NCI-H748 (cell line): ENCODE data around the gene SCN2B.

ENCODE experiments used
- DNase-seq: peaks from one replicate; lab custom pipeline; 2025; ENCODE audit not compliant: unreplicated experiment; lab: John Stamatoyannopoulos, UW

Gene SCN2B

GRCh38 chr11:118175993-118176777 is at the start of gene SCN2B:
TSS of gene SCN2B (minus strand) at chr11:118176639. CDS start at chr11:118176431, 208 bp downstream.
- DNase-seq: no peak

- DNase-seq: no peak
Measured at GRCh38 chr11:118224511-118225188, 48.2 kb upstream of the SCN2B start, which contains the start of gene JAML. TSS of gene JAML (minus strand) at chr11:118225011. CDS start at chr11:118214866, 10,145 bp downstream.

DNA sequence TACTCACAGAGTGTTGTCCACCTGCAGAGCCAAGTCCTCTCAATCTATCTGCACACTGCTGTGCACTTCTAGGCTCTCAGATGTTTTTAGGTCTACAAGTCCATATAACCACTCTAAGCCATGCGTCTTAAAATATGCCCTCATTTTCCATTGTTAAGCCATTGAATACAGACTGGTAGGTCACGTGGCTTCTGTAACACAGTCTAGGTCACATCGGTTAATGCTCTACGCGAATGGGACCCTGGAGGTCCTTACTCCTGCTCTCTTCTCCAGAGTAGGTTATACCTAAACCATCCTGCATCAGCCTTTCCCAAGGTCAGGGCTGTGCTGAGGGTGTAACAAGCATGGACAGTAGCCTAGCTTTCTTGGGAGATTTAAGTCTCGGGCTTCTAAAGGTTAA is 47.6 kb upstream of the SCN2B start:
- DNase-seq: no peak

DNA sequence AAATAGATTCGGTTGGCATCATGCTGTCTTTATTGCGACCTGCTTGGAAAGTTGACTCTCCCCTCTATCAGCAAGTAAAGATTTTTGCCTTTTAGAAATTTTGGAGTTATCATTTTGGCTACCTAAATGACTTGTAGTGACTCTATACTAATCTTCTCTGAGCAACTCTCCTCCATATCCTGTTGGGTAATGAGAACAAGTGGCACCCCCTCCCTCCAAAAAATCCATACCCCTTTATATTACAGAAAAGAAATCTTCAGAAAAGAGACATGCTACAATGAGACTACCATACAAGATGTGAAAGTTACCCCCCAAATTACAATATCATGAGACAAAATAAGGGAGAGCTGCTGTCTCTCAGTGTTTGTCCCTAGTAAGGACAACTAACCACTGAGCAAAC is 47.1 kb upstream of the SCN2B start:
- DNase-seq: no peak

- no peak for DNase-seq
Measured at GRCh38 chr11:118222437-118222836, 46.0 kb upstream of the SCN2B start.

DNA sequence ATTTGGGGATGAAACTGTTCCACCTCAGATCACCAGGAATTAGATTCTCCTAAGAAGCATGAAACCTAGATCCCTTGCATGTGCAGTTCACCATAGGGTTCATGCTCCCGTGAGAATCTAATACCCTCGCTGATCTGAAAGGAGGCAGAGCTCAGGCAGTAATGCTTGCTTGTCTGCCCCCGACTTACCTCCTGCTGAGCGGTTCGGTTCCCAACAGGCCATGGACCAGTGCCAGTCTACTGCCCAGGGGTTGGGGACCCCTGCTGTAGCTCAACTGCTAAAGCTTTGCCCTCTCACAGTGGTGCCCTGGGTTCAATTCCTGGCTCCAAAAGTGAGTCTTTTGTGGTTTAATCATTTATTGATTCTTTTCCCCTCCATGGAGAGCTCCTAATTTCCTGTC is 45.0 kb upstream of the SCN2B start:
- no peak for DNase-seq

GRCh38 chr11:118219732-118220131 is 43.3 kb upstream of the SCN2B start:
- no peak for DNase-seq

DNA sequence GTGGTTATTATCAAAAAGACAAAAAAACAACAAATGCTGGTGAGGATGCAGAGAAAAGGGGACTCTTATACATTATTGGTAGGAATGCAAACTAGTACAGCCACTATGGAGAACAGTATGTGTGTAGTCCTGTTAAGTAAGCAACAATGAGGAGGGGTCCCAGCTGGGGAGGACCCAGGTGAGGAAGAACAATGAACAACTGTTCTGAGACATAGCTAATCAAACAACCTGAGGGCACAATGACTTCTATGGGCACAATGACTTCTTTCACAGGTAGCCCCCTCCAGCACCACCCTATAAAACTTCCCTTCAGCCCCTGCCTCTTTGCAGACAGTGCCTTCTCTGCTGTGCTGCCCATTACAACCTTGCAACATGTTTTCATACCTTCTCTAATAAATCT is 42.8 kb upstream of the SCN2B start:
- DNase-seq: no peak

- DNase-seq: no peak
Measured at GRCh38 chr11:118217575-118217974, 41.1 kb upstream of the SCN2B start.

GRCh38 chr11:118216621-118217481 is 40.4 kb upstream of the SCN2B start:
- DNase-seq: no peak

DNA sequence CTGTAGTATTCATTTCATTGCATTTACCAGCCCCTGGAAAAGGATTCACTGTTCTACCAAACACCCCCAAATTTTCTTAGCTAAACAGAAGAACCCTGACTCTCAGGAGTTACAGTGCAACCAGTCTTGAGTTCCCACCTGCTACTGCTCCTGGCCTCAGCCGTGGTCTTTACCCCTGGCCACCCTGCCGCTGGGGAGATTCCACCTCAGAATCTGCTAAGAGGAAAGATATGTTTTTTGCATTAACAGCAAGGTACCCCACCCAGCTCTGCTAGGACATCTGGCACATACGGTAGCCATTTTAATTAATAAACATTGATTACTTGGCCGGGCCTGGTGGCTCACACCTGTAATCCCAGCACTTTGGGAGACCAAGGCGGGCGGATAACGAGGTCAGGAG is 39.3 kb upstream of the SCN2B start:
- DNase-seq: no peak

GRCh38 chr11:118215262-118215661 is 38.8 kb upstream of the SCN2B start:
- no peak for DNase-seq

- DNase-seq: no peak
Measured at GRCh38 chr11:118214210-118214914, 37.9 kb upstream of the SCN2B start.

GRCh38 chr11:118213781-118214180 is 37.3 kb upstream of the SCN2B start:
- no peak for DNase-seq

- DNase-seq: no peak
Measured at GRCh38 chr11:118213201-118213600, 36.8 kb upstream of the SCN2B start.

DNA sequence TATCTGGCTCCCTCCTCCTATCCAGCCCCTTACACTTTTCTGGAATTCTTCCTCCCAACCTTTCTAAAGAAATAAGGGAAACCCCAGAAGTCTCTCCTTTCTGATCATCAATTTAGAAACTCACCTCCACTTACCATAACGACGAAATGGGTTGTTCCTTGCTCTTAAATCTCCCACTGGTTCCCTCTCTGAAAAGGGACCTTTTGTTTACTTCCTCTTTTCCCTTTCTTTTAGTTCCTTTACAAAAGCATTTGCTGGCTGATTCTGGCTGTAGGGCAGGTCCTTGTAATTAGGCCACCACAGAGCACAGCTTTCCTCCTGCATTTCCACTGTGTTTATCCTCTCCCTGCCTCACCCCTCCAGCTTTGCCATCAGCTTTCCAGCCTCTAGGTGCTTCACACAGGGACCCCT is 36.3 kb upstream of the SCN2B start:
- no peak for DNase-seq

DNA sequence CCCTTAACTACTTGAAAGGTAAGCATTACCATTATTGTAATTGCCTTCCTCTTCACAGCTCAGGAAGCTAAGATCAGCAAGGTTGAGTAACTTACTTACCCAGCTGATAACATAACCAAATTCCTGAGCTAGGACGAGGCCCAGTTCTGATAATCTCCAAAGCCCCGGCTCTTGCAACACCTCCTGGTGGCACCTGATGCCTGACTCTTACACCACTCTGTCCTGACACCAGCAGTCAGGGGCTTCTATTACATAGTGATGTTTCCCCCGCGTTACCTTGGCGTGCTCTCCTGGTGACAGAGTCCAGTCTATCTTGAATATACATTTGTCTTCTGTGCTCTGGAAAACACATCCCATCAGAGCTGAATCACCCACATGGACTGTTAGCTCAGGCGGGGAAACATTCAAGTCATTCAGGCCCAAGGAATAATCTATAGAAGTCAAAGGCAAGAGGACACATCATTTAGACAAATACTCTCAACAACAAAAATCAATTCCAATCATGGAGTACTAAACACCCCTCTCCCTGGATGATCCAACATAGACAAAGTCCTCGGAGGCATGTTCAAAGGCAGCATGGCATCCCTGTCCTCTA is 35.8 kb upstream of the SCN2B start:
- DNase-seq: no peak

GRCh38 chr11:118211006-118211405 is 34.6 kb upstream of the SCN2B start:
- no peak for DNase-seq

GRCh38 chr11:118210323-118210722 is 33.9 kb upstream of the SCN2B start:
- no peak for DNase-seq

- no peak for DNase-seq
Measured at GRCh38 chr11:118209033-118209432, 32.6 kb upstream of the SCN2B start.

- no peak for DNase-seq
Measured at GRCh38 chr11:118207079-118207478, 30.6 kb upstream of the SCN2B start.
